AG20443 (cell line): Measurements from ENCODE around the gene ITGB4.
A peak's percentile ranks its signal among the peaks of the same experiment; 100 is the strongest.

Source experiments
- DNase-seq: peaks from one replicate; pipeline ENCODE4 v3.0.0; 2012; ENCODE audit warnings: low spot score, mixed read lengths

ITGB4 gene

DNA sequence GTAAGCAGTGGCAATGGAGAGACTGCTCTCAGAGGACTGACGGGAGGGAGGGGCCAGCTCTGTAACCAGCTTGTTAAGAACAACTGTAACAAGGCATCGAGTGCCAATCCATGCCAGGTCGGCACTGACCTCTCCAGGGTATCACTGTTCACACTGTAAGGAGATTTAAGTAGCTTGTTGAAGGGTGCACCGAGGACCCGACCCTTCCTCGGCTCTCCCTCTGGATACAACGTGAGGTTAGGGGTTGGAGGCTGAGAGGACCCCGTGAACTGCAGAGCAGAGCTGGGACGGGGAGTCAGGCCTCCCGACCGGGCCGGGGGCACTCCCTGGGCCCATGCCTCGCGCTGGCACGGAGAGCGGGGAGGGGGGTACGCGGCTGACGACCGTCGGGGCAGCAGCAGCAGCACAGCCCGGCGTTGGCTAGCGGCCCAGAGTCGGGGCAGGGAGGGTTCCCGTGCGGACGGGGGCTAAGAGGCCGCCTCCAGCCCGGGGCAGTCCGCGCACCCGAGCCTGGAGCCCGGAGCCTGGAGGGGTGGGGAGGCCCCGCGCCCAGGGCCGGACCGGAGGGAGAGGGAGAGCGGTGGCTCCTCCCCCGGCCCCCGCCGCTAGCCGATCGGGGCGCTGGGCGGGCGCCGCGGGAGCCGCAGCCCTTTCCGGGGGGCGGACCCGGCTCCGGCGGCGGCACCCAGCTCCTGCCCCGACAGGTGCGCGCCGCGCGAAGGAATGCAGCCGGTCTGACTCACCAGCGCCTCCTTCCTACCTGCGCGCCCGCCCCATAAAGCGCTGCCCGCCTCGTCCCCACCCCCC is at the start of gene ITGB4:
TSS of gene ITGB4 (plus strand) at position 804 of the 807 bp plus-strand sequence. CDS start 3,245 bp downstream, outside the sequence.
- peak; percentile 52 for DNase-seq

DNA sequence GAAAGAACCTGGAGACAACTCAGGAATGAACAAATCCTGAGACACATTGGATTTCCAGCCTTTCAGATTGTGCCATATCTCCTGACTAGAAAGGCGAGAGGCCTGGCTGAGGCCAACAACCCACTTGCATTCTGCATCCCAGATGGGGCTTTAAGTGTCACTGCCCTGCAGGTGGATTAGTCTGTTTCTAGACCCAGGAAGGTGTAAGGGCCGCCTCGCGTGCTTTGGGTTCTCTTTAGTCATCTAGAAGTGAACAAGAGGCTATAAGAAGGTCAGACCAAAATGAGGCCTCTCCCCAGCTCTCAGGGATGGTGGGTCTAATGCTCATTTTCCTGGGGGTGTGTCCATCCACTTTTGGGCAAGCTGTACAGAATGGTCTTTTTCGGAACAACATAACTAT is 49.2 kb upstream of the ITGB4 start:
- no peak for DNase-seq

DNA sequence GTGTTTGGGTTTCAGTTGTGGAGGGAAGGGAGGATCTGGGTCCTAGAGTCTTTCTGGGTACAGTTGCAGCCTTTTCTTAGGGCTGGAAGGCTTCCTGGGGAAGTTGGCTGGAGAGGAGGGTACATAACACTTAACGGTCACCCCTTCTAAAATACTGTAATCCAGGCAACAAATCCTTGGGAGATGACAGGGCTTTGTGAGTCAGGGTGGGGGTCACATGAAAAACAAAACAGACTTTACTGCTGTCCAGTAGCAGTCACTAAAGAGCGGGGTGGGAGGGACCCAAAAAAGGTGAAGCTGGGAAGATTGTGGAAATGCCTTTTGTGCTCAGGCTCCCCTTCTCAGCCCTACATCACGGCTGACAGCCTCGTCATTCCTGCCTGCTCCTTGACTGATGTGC is 47.8 kb upstream of the ITGB4 start:
- no peak for DNase-seq

DNA sequence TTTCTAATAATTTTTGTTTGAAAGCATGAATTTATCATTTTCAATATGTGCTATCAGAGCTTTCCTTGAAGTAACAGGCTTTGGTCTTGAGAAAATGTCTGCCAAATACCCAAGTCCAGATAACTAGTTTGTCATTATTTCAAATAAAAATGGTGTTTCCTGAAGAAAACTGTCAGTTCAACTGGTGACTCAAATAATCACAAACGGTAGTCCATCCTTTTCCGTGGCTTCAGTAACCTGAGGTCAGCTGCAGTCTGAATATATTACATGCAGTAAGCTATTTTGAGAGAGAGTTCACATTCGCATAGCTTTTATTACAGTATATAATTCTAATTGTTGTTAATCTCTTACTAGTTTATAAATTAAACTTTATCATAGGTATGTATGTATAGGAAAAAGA is 44.8 kb upstream of the ITGB4 start:
- DNase-seq = no peak

DNA sequence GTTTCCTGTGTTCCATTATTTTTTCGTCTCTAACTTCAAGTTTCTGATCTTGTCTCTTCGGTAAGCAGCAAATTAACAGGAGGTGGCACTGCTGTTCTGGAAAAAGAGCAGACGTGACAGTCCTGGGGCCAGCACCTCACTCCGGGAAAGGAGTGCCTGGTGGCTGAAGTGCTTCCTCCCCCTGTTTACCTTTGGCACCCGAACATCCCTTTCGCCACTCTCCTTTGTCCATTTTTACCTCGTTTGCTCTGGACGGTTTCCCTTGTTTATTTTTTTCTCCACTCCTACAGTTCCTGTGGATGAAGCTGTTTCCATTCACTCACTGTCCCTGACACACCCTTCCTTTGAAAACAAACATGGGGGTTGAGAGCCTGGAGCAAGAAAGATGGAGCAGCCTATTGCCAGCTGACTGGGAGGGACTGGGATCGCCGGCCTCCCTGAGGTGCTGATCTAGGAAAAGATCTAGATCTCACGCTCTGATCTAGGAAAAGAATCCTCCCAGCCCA is 41.5 kb upstream of the ITGB4 start:
- no peak for DNase-seq

DNA sequence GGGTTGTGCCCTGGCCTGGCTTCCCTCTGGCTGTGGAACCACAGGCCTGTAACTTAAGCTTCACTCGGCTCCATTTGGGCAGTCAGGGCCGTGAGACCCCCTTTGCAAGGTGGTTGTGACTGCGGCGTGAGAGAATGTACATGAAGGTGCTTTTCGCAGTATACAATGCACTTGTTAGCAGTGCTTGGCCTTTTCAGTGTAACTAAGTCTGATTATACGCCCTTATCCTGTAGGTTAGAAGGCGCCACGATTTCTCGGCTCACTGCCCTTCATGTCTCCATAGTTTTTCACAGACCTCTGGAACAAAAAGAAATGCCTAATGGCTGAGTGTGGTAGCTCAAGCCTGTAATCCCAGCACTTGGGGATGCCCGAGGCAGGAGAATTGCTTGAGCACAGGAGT is 40.8 kb upstream of the ITGB4 start:
- DNase-seq = no peak

DNA sequence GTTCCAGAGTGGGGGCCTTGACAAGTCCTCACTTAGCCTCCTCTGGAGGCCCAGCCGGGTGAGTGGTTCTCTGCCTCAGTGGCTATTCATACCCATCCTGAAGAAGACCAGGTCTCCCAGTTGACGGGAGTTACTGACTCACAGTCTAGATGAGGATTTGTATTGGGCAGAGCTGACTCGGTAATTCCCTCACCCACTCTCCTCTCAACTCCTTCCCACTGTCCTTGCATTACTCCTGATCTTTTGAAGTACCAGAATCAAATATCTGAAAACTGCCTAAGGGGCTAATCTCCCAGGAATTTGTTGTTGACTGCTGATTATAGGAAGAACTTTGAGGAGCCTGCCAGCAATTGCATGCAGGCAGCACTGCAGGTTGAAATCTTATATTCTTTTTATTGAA is 40.0 kb upstream of the ITGB4 start:
- peak; percentile 36 for DNase-seq

DNA sequence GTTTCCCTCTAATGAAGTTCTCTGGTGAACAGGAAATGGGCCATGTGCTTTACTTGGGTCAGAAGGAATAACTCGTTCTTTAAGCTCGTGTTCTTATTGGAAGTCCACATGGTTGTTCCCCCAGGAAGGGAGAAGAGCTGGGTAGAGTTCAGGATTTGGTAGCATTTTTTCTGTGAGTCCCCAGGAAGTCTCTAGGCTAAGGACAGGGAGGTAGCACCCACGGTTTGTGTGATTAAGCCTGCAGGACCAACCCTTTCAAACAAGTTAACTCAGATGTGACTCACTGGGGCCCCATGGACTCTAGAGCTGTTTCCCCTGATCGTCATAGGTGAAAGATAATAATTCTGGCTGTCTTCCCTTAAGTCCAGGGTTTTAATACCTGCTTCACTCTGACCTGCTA is 37.7 kb upstream of the ITGB4 start:
- peak; percentile 38 for DNase-seq

DNA sequence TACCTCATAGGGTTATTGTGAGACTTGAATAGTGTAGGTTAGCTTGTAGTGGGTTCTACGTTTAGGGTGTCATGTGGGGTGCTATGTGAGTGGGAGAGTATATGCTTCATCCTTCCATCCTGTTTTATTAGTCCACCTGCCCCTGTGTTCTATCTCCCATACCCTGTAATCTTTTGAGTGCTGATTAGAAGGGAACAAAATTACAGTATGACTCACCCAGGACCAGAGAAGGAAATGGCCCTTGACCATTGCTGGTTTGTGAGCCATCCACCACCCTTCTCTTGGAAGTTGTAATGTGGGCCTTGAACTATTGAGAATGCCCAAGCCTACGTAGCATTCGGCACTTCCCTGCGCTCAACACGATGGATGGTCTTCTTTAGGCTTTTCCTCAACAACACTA is 37.0 kb upstream of the ITGB4 start:
- no peak for DNase-seq

DNA sequence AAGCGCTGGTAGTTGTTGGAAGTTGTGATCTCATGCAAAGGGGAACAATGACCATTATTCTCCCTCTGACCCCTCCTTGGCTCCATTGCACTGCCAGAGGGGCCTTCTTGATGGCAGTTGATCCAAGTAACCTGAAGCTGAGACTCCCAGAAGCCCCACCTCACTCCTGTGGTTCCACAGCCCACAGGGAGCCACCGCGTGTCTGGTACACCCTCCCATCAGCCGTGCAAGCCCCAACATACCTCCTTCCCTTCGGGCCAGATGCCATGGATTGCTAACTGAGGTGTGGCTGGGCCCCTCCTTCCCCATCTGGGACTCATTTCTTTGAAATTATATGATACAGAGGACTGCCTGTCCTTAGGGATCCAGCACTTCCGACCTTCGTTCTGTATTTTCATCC is 36.3 kb upstream of the ITGB4 start:
- DNase-seq = peak; percentile 75

DNA sequence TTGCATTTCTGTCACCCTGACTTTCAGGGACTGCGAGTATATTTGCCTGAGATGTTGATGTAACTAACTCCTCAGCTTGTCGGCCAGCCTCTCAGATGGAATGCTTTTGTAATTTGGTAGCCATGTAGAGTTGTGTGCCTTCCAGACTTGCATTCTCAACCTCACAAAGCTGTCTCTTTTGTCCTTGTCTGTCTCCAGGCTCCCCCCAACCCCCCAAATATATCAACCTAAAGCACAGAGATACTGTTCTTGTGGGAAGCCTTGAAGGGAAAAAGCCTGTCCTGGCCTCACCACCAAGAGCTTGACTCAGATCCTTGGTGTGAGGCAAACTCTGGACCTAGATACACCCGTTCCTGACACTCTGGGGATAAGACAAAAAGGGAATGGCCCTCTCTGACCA is 35.8 kb upstream of the ITGB4 start:
- DNase-seq = peak; percentile 30

DNA sequence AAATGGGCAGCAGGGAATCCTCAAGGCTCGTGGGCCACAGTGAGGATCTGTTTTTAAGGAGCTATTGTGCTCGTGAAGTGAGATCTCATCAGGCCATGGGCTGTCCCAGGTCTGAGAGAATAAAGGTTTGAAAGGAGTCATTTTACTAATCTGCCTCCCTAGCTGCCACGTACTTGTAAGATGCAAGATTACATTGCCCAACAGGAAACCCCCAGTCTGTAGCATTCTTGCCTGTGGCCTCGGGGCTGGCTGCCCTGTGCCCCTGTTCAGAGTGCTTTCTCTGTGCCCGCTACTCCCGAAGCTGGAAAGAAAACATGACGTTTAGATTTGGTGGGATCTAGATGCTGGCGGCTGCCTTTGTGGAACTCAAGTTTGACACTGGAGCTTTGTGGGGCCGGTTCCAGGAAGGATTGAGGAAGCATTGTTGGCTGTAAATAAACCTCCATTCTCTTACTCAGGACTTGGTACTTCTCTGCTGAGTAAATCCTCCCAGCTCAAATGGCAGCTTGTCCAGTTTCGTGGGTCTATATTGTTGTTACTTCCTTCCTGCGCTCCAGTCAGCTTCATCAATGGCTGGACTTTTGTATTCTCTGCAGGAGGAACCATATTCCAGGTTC is 32.9 kb upstream of the ITGB4 start:
- peak; percentile 27 for DNase-seq

DNA sequence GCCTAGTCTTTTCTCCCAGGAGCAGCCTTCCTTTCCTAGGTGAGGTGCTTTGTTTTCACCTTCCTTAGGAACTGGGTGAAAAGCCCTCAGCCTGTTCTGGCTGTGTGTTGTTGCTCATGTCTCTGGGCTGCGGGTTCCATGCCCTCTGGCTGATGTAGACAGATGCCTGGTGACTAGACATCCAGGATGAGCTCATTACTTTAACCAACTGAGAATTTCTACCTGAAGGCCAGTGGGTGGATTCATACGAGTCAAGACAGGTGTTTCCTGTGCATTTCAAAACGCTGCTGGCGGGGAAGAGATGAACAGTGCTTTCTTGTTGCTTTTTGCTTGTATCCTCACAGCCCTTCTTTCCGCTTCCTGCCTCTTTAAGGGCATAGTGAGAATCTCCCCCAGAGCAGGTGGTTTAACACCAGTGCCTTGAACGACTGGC is 31.8 kb upstream of the ITGB4 start:
- no peak for DNase-seq

DNA sequence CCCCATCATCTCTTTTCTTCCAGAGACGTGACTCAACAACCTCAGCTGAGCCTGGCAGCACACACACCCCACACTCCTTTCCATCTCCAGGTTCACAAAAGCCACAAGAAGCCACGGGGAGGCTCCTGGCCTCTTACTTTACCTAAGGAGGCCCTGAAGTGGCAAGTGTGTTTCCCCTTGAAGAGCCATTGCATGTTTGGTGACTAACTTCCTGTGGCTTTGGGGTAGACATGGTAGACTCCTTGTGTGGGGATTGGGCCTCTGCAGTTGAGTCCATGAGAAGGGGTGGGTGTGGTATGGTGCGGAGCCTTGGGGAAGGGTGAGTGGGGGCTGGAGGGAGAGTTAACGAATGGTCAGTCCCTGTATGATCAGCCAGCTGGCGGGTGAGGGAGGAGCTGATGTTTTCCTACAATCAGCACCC is 29.9 kb upstream of the ITGB4 start:
- no peak for DNase-seq

DNA sequence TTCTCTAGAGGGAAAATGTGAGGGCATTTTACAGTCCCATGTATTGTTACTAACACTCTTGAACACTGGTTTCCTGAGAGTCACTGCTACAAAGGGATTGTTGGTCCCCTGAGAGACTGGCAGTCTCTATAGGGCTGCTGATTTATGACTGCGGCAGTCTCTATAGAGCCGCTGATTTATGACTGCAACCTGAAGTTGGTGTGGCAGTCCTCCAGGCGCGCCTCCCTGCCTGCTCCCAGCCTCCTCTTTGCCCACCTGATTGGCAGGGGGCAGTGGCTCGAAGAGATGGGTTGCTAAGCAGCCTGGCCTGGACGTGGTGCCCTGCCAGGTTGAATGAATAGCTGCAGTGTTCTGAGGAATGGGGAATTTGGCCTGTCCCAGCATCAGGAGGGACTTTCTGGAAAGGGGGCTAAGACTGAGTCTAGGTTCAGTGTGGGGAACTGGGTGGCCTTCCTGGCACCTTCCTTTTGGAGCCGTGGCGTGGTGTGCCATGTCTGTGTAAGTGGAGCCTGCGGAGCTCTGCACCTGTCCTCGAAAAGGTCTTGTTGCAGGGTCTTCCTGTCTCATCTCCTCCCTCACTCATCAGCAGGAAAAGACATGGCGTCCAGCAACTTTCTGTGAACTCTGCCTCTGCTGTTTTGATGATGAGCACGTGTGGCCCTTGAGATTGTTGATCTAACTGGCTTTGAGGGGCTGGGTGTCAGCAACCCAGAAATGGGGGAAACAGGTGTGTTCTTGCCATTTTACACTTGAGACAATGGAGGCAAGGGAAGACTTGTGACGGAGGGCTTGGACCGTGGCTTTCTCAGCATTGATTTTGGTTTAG is 29.2 kb upstream of the ITGB4 start:
- no peak for DNase-seq

DNA sequence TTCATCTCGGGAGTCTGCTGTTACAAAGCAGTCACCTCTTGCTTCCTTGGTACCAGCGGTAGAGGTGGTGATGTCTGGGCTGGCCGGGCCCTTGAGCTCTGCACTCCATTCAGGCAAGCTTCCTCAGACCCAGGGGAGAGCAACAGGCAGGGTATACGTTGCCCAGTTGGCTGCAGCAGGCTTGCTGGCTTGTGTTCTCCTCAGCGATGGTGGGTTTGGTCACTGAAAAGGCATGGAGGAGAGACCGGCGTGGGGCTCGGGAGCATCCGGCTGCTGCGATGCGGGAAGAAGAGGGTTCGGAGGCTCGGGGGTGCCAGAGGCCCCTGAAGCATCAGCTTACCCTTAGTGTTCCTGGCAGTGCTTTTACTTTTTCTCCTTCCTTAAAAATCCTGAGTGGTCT is 28.3 kb upstream of the ITGB4 start:
- no peak for DNase-seq

DNA sequence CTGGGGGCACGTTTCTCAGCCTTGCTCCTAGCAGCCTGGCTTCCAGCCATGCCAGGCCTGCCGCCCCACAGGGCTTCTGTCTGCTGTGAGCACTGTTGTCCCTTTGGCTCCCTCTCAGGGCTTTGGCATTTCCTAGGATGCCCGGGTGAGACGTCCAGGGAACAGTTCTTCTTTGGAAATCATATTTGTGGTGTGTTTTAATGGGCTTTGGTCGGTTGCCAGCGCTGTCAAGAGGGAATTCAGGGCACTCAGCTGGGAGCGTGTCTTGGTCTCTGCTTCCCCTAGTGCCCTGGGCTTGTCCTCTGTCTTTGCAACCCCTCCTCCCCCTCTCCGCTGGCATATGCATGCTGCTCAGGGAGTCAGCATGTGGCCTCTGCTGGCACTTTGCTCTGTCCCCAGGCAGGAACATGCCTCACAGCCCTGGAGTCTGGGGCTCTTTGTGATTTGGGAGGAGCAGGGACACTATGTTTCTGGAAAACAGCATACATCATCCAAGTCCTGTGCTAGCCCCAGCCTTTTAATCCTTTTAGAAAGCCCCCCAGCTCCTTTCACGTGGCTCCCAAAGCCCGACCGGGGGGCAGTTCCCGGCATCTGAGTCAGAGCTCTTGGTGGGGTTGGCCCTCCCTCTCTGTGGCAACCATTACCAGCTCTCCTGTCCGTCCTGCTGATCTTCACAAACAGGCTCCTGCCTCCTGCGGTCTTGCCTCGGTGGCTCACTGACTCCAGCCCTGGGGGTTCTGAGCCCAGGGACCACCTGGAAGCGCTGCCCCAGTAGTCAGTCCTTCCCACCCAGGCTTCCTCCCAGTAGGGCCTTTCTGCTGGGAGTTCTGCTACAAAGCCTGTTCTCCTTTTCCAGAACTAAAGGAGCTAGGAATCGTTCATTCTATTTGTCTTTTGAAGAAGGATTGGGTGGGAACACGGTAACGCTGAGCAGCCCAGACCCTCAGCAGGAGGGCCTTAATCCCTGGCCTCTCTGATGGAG is 27.5 kb upstream of the ITGB4 start:
- peak; percentile 84 for DNase-seq

DNA sequence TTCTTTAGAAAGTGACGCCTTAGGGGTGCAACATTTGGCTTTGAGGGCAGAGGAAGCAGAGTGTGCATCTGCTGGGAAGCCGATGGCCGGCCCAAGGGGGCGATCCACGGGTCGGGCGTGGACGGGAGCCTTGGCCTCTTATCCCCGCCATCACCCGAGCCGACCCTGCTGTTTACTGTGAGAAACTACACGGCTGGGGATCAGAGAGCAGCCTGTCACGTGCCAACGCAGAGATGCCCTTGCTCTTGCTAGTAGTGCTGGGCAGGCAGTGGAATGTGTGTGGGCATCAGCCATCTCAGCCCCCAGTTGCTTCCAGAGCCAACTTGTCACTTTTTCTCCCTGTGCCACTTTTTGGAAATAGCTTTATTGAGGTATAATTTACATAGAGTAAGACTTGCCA is 26.7 kb upstream of the ITGB4 start:
- DNase-seq = no peak

DNA sequence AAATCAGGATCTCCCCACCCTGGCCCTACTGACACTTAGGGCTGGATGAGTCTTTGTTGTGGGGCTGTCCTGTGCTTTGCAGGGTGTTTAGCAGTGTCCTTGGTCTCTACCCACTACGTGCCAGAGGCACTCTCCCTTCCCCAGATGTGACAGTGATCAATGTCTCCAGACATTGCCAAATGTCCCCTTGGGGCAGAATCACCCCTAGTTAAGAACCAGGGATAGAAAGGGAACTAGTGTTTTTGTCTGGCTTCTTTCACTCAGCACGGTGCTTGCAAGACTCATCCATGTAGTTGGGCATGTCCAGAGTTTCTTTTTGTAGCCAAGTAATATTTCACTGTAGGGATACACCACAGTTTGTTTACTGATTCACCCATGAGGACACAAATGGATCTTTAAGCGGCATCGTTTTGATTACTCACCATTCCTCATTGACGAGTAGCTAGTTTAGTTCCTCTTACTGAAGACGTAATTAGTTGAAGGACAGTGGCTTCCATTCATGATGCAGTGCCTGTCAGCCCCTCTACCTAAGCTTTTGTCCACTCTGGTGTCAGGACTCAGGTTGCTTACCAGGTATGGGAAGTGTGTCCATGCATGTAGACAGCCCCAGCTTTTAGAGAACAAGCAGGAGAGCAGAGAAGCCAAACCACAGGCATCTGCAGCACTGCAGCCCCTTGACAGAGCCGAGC is 26.0 kb upstream of the ITGB4 start:
- DNase-seq = peak; percentile 65

DNA sequence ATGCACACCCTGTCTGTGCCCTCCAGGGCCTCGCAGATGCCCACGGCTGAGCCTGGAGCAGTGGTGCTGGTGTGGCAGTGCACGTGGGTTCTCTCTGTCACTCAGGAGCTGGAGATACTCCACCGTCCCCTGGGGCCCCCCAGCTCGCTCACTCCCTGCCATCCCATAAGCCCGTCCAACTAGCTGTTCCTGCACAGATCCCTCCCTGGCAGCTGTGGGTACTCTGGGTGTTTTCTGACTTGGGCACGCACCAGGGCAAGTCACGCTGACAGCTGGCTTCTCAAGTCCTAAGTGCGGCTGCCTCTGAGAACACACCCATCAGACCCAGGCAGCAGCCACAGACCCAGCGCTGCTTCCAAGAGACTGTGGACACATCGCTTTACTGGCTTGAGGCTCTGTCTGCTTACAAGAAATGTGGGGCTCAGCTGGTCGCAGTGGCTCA is 25.4 kb upstream of the ITGB4 start:
- DNase-seq = no peak
